Muscle of back (tissue), 13 donors: ENCODE measurements around the gene CPA2. TPM values are rescaled to one million over a fixed set of nuclear protein-coding genes. Genes with fewer than 3 reads are reported as not detected.
A peak's percentile ranks its signal among the peaks of the same experiment; 100 is the strongest.
"Not testable (repeated sequence)": the region's sequence is repeated elsewhere in the genome, so short reads cannot be mapped to it uniquely, and the experiment has no call there.

ENCODE experiments used
- DNase-seq, 3 donors: peaks; one replicate each; pipeline versions ENCODE4 v3.0.0 to v3.0.0-alpha.2; 2013
- long read RNA-seq, 9 donors: transcript quantifications; one replicate each; lab custom pipeline, GENCODE V29; 2026
- polyA plus RNA-seq, 10 donors: library from polyadenylated mRNA; unstranded; fragments of 120-200 nt; gene quantifications; one replicate each; pipeline ENCODE4 v1.2.1, GENCODE V29; 2013; ENCODE audit not compliant: insufficient read length in 10 of 10

Gene CPA2
- 1 to 10 TPM in 3 of 10 donors, under 1 TPM in 7; 0.25 to 1.1 (median 0.61) TPM for polyA plus RNA-seq
- long read RNA-seq, donor 1, result 0 reads
- long read RNA-seq, donor 2, result 0 reads
- long read RNA-seq, donor 3, result 0 reads
- long read RNA-seq, donor 4, result 0 reads
- long read RNA-seq, donor 5, result 0 reads
- long read RNA-seq, donor 6, result 0 reads
- long read RNA-seq, donor 7, result 0 reads
- long read RNA-seq, donor 8, result 0 reads
- long read RNA-seq, donor 9, result 0 reads

DNA sequence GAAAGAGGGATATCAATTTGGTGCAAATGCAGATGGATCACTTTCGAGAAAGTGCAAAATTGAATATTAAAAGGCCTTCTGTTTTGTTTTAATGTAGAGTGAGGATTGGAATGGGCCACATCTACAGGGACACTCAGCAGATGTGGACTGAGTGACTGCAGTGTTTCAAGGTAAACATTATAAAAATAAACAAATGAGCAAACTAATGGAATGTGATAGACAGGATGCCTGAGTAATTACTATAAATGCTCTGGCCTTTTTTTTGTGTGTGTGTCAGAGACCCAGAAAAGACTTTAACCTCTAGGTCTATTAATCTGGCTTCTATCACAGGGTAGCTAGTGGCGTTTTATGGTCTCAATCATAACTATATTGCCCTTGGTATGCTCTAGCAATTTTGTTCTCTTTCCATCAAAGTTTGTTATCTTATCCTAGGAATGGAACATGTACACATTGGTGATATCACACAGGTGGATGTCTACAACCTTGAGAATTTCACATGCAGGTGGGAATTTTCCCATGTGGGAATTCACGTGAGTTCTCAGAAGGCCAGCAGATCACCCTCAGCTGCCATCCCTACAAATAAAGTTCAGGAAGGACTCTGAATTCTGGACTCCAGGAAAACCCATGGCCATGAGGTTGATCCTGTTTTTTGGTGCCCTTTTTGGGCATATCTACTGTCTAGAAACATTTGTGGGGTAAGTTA lies at the start of gene CPA2:
Gene CPA2, plus strand, starts transcription at position 606 of the 703 bp plus-strand sequence. Its CDS starts 19 bp downstream, at position 625.
- DNase-seq, result no peak

GRCh38 chr7:130218806-130219620 lies 47.6 kb upstream of the CPA2 start:
- no peak for DNase-seq

DNA sequence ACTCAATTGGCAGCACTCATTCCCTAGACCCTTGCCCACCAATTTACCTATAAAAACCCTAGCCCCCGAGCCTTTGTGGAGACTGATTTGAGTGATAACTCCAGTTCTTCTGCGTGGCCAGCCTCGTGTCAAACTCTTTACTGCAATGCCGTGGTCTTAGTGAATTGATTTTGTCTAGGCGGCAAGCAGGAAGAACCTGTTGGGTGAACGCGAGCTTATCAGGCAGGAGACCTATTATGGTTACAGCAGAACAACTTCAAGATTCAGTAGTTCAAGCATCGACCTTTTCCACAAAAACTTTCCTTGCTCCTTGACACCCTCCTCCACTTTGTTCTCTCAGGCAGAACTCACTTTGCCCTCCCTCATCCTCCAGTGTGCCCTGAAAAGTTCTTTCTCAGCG lies 46.8 kb upstream of the CPA2 start:
- DNase-seq, result no peak

DNA sequence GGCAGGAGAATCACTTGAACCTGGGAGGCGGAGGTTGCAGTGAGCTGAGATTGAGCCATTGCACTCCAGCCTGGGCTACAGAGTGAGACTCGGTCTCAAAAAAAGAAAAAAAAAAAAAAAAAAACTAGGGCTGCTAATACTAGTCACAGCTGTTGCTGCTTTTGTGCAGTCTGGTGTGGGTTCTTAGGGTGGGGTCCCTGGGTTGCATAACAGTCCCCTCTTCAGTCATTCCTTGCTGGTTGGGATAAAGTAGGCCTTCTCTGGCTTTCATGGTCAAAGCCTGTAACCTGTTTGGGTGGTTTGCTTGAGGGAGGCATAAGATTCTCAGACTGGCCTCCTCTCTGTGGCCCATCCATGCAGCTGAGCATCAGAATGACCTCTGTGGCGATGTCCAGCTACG lies 44.9 kb upstream of the CPA2 start:
- DNase-seq, result no peak

DNA sequence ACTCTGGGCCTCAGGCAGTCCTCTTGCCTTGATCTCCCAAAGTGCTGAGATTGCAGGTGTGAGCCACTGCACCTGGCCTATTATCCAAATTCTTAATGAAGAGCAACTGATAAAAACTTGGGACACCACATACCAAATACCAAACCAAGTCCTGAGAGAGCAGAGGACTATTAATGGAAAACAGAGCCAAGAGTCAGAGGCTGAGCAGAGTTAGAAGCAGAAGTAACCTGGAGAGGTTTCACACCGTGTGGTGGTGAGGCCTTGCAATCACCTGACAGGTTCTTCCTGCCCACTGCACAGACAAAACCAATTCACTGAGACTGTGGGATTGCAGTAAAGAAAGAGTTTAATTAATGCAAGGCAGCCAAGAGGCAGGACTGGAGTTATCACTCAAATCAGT lies 43.0 kb upstream of the CPA2 start:
- no peak for DNase-seq

GRCh38 chr7:130224210-130224609 lies 42.5 kb upstream of the CPA2 start:
- no peak for DNase-seq

DNA sequence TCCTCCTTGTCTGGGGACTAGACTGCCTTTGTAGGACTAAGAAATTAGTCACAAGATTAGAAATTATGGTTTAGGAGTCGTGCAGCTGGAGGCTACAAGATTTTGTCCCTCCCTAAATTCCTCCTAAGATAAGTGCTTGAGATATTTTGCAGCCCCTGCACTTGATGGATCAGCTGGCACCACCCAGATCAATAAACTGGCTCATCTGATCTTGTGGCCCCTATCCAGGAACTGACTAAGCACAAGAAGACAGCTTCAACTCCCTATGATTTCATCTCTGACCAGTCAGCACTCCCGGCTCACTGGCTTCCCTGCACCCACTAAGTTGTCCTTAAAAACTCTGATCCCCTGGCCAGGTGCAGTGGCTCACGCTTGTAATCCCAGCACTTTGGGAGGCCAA lies 41.7 kb upstream of the CPA2 start:
- DNase-seq, result not testable (repeated sequence)

DNA sequence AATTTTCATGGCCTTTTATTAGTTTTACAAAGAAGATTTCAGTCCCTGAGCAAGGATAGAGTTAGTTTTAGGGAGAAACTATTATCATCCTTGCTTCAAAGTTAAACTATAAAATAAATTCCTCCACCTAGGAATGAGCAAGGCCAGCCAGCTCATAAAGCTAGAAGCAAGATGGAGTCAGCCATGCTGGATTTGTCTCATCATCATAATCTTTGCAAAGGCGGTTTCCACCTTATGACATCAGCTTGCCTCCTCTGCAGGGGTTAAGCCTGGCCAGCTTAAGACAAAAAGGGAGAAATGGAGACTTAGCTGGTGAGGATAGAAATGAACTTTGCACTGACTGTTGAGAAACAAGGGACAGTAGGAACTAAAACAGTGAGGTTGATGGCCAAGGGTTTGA lies 40.3 kb upstream of the CPA2 start:
- no peak for DNase-seq

DNA sequence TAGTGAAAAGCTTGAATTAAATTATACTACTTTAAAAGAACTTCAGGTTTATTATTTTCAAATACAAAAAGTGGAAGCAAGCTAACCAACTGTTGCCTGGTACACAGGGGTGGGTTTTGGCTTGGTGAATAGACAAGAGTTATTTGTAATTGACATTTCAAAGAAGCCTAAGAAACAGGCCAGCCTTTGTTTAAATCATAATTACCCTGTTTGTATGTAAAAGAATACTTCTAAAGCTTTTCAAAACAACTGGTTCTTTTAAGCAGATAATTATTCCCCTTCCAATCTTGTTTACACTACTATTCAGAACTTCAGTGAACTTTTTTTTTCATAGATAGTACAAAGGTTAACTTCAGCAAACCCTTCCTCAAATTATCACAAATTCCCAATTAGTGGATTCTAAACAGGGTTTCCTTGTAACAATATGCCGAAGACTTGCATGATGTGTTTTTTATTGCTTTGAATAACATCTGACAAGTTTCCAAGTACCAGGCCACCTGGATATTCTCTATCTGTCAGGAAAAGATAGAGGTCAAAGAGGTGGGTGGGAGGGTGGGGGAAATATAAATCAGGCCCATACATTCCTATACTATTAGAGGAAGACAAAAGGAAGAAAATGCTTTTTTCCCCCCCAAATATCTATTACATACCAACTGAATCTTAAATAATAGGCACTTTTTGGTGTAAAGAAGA lies 38.6 kb upstream of the CPA2 start:
- no peak for DNase-seq

DNA sequence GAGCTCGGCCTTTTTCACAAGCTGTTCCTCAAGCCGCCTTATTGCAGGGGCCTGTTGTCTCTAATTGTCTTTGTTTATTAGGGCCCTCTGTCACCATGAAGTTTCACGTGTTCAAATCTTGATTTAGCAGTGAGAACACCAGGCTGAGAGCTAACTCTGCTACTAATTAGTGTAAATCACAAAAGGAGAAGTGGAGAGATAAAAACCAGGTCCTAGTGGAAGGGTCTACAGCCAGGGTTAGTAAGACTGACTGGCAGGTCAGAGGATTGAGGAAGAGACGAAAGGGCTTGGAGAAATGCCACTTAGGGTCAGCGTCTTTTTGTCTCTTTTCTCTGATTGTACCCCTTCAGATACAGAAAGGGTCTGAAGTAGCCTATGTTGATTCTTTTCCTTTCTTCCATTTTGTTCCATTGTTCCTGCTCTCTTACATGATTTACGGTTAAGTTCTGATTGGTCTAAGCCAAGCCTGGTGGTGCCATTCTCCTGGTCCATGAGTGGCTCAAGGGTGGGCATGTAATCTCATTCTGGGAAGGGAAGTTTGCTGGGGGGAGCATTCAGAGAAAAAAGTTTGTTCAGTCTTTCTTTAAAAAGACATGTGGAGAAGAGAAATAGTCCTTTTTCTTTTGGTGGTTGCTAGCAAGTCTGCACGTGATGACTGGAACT lies 37.7 kb upstream of the CPA2 start:
- no peak for DNase-seq

GRCh38 chr7:130229981-130230380 lies 36.7 kb upstream of the CPA2 start:
- not testable (repeated sequence) for DNase-seq

GRCh38 chr7:130231792-130232191 lies 34.9 kb upstream of the CPA2 start:
- no peak for DNase-seq

- DNase-seq, result no peak
Measured at GRCh38 chr7:130232209-130232608, 34.5 kb upstream of the CPA2 start.

- DNase-seq, result no peak
Measured at GRCh38 chr7:130234078-130234477, 32.6 kb upstream of the CPA2 start.

DNA sequence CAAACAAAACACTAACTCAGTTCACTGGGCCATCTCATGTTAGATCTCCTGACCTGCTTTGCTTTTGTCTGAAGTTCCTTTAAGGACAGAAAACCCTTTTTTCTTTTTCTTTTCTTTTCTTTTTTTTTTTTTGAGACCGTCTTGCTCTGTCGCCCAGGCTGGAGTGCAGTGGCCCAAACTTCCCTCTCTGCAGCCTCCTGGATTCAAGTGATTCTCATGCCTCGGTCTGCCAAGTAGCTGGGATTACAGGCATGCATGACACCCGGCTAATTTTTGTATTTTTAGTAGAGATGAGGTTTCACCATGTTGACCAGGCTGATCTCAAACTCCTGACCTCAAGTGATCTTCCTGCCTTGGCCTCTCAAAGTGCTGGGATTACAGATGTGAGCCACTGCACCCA lies 30.3 kb upstream of the CPA2 start:
- not testable (repeated sequence) for DNase-seq

GRCh38 chr7:130240240-130240639 lies 26.4 kb upstream of the CPA2 start:
- DNase-seq, result no peak

DNA sequence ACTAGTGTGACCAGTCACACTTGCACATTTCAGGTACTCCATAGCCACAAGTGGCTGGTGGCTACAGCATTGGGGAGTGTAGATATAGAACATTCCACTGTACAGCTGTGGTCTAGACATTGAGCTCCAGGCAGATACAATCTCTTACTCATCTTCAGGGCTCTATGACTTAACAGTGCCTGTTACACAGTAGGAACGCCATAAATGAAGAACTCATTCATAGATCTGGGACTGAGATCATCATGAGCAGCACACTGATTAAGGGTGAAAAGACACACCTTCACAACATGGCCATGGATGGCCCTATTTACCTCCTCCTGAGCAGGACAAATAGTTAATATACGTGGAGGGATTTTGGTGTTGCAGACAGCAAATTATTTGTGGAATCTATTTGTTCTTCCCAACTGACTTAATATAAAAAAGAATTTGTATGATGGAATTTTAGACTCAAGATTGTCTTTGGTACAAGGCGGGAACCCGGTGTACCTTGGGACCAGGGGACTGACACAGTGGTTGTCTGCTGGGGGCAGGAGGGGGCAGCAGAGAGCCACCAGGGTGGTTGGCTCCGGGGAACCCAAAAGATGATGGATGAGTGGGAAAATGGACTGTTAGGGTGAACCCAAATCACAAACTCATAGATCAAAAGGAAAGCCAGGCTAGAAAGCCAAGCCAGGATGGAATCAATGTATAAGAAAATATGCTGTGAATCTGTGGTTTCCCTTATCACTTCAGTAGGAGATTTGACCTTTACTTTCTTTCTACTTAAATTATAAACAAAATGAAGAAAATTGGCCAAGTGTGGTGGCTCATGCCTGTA lies 24.3 kb upstream of the CPA2 start:
- DNase-seq, result peak in 2 of 3 donors; percentile 36 to 38

- peak; percentile 35 to 74 (median 62) for DNase-seq
Measured at GRCh38 chr7:130243486-130243885, 23.2 kb upstream of the CPA2 start.

DNA sequence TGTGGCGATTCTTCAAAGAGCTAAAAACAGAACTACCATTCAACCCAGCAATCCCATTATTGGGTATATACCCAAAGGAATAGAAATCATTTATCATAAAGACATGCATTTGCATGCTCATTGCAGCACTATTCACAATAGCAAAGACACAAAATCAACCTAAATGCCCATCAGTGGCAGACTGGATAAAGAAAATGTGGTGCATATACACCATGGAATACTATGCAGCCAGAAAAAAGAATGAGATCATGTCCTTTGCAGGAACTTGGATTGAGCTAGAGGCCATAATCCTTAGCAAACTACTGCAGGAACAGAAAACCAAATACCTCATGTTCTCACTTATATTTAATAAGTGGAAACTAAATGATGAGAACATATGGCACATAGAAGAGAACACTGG lies 20.2 kb upstream of the CPA2 start:
- DNase-seq, result not testable (repeated sequence)

GRCh38 chr7:130248842-130249241 lies 17.8 kb upstream of the CPA2 start:
- DNase-seq, result not testable (repeated sequence)

- DNase-seq, result not testable (repeated sequence)
Measured at GRCh38 chr7:130249626-130250025, 17.0 kb upstream of the CPA2 start.
